Subcutaneous abdominal adipose tissue (tissue), 5 donors: ENCODE data around the gene KRT76.

Experiments
- H3K27ac ChIP-seq: one replicate; pipeline ENCODE4 v1.7.0; 2013; ENCODE audit warnings: low read depth, mild to moderate bottlenecking, inconsistent platforms, low read length, moderate library complexity
- H3K27me3 ChIP-seq, 5 donors: one replicate each; pipeline ENCODE4 v1.7.0; 2013; ENCODE audit warnings: low read length in 5 of 5, inconsistent platforms in 1 of 5; ENCODE audit not compliant: control insufficient read depth in 5 of 5, insufficient read depth in 4 of 5
- H3K36me3 ChIP-seq, 5 donors: one replicate each; pipeline ENCODE4 v1.7.0; 2013; ENCODE audit warnings: low read length in 5 of 5; ENCODE audit not compliant: control insufficient read depth in 5 of 5, insufficient read depth in 5 of 5
- H3K4me1 ChIP-seq, 5 donors: one replicate each; pipeline ENCODE4 v1.7.0; 2013; ENCODE audit warnings: low read length in 5 of 5, mild to moderate bottlenecking in 3 of 5, moderate library complexity in 1 of 5; ENCODE audit not compliant: control insufficient read depth in 5 of 5, insufficient read depth in 5 of 5
- H3K4me3 ChIP-seq, 5 donors: one replicate each; pipeline ENCODE4 v1.7.0; 2013; ENCODE audit warnings: low read length in 5 of 5, low read depth in 1 of 5
- H3K9ac ChIP-seq, 5 donors: one replicate each; pipeline ENCODE4 v1.7.0; 2013; ENCODE audit warnings: low read length in 5 of 5, mild to moderate bottlenecking in 4 of 5, moderate library complexity in 3 of 5
- H3K9me3 ChIP-seq, 5 donors: one replicate each; pipeline ENCODE4 v1.7.0; 2013; ENCODE audit warnings: low read length in 5 of 5; ENCODE audit not compliant: control insufficient read depth in 5 of 5
- donor health status: healthy.
- donor health status: healthy.
- donor health status: healthy.
- donor health status: healthy.
- donor health status: healthy.

The KRT76 gene

GRCh38 chr12:52781399-52782082 is 4.4 kb upstream of the KRT76 start:
- H3K4me1 ChIP-seq: no peaks in the 10 kb centered on the region
- no peak overlapping the region for H3K4me3 ChIP-seq
- no peaks in the 10 kb centered on the region for H3K36me3 ChIP-seq
- no peak overlapping the region for H3K9ac ChIP-seq
- peaks cover 3 to 5% (median 4%) of the 10 kb centered on the region in 5 donors for H3K27me3 ChIP-seq
- peaks cover 0 to 3% (median 0%) of the 10 kb centered on the region in 5 donors for H3K9me3 ChIP-seq
- H3K27ac ChIP-seq: no peak overlapping the region

- Histone ChIP-seq H3K27ac (no peak overlapping the region), H3K4me3 (no peak overlapping the region), H3K9me3 (no peaks in the 10 kb centered on the region), H3K27me3 (peaks cover 3 to 5% (median 4%) of the 10 kb centered on the region in 5 donors), H3K4me1 (no peaks in the 10 kb centered on the region), H3K9ac (no peak overlapping the region), H3K36me3 (no peaks in the 10 kb centered on the region)
Measured at GRCh38 chr12:52779914-52780313, 2.8 kb upstream of the KRT76 start.

GRCh38 chr12:52778833-52779232 is 1.7 kb upstream of the KRT76 start:
- H3K27me3 ChIP-seq: peaks cover 0 to 4% (median 1%) of the 10 kb centered on the region in 5 donors
- H3K9ac ChIP-seq: no peak overlapping the region
- H3K36me3 ChIP-seq: no peaks in the 10 kb centered on the region
- no peak overlapping the region for H3K4me3 ChIP-seq
- H3K9me3 ChIP-seq: no peaks in the 10 kb centered on the region
- H3K4me1 ChIP-seq: no peaks in the 10 kb centered on the region
- H3K27ac ChIP-seq: no peak overlapping the region

GRCh38 chr12:52777566-52777965 is 421 bp upstream of the KRT76 start:
- H3K4me1 ChIP-seq: no peaks in the 10 kb centered on the region
- no peaks in the 10 kb centered on the region for H3K9me3 ChIP-seq
- H3K27me3 ChIP-seq: peaks cover 0 to 4% (median 4%) of the 10 kb centered on the region in 5 donors
- no peak overlapping the region for H3K4me3 ChIP-seq
- H3K36me3 ChIP-seq: no peaks in the 10 kb centered on the region
- no peak overlapping the region for H3K27ac ChIP-seq
- no peak overlapping the region for H3K9ac ChIP-seq

GRCh38 chr12:52776435-52776834 is 710 bp downstream of the KRT76 start:
- no peak overlapping the region for H3K27ac ChIP-seq
- H3K27me3 ChIP-seq: peaks cover 0 to 4% (median 4%) of the 10 kb centered on the region in 5 donors
- no peak overlapping the region for H3K4me3 ChIP-seq
- no peaks in the 10 kb centered on the region for H3K4me1 ChIP-seq
- no peaks in the 10 kb centered on the region for H3K36me3 ChIP-seq
- H3K9ac ChIP-seq: no peak overlapping the region
- no peaks in the 10 kb centered on the region for H3K9me3 ChIP-seq

- peaks cover 0 to 5% (median 0%) of the 10 kb centered on the region in 5 donors for H3K27me3 ChIP-seq
- no peak overlapping the region for H3K4me3 ChIP-seq
- H3K27ac ChIP-seq: no peak overlapping the region
- H3K4me1 ChIP-seq: no peaks in the 10 kb centered on the region
- no peak overlapping the region for H3K9ac ChIP-seq
- no peaks in the 10 kb centered on the region for H3K9me3 ChIP-seq
- H3K36me3 ChIP-seq: no peaks in the 10 kb centered on the region
Measured at GRCh38 chr12:52774629-52775250, 2.4 kb downstream of the KRT76 start.

- Histone ChIP-seq H3K9me3 (no peaks in the 10 kb centered on the region), H3K9ac (no peak overlapping the region), H3K27ac (no peak overlapping the region), H3K4me1 (no peaks in the 10 kb centered on the region), H3K27me3 (peaks cover 0 to 8% (median 0%) of the 10 kb centered on the region in 5 donors), H3K4me3 (no peak overlapping the region), H3K36me3 (no peaks in the 10 kb centered on the region)
Measured at GRCh38 chr12:52772772-52773171, 4.4 kb downstream of the KRT76 start.

- H3K27me3 ChIP-seq: peaks cover 0 to 8% (median 0%) of the 10 kb centered on the region in 5 donors
- no peaks in the 10 kb centered on the region for H3K4me1 ChIP-seq
- no peak overlapping the region for H3K27ac ChIP-seq
- no peak overlapping the region for H3K4me3 ChIP-seq
- no peaks in the 10 kb centered on the region for H3K36me3 ChIP-seq
- no peaks in the 10 kb centered on the region for H3K9me3 ChIP-seq
- H3K9ac ChIP-seq: no peak overlapping the region
Measured at GRCh38 chr12:52772188-52772587, 5.0 kb downstream of the KRT76 start.

GRCh38 chr12:52771505-52771904 is 5.6 kb downstream of the KRT76 start:
- Histone ChIP-seq H3K27ac (no peak overlapping the region), H3K27me3 (peaks cover 0 to 8% (median 0%) of the 10 kb centered on the region in 5 donors), H3K36me3 (no peaks in the 10 kb centered on the region), H3K9ac (no peak overlapping the region), H3K4me1 (no peaks in the 10 kb centered on the region), H3K4me3 (no peak overlapping the region), H3K9me3 (no peaks in the 10 kb centered on the region)

GRCh38 chr12:52771088-52771487 is 6.1 kb downstream of the KRT76 start:
- no peak overlapping the region for H3K27ac ChIP-seq
- peaks cover 0 to 8% (median 0%) of the 10 kb centered on the region in 5 donors for H3K27me3 ChIP-seq
- H3K9ac ChIP-seq: no peak overlapping the region
- H3K36me3 ChIP-seq: no peaks in the 10 kb centered on the region
- H3K4me1 ChIP-seq: no peaks in the 10 kb centered on the region
- H3K9me3 ChIP-seq: no peaks in the 10 kb centered on the region
- no peak overlapping the region for H3K4me3 ChIP-seq
